Transverse colon (tissue), 3 donors: ENCODE measurements around the gene EPYC.

ENCODE experiments used
- CTCF ChIP-seq, 5 experiments: fragments of 200-600 bp in 3 of 5; fragments of 450-650 bp in 2 of 5; sonication (generic) in 3 of 5; IDR thresholded peaks; 1 replicate in 2 of 5; 2 replicates in 3 of 5; pipeline ENCODE4 v1.5.1; 2016 to 2017; ENCODE audit warnings: antibody characterized with exemption in 5 of 5, inconsistent platforms in 3 of 5, mild to moderate bottlenecking in 2 of 5, moderate library complexity in 1 of 5
- POLR2A ChIP-seq: fragments of 450-650 bp; IDR thresholded peaks from one replicate; pipeline ENCODE4 v1.6.1; 2016; ENCODE audit warnings: antibody characterized with exemption, mild to moderate bottlenecking, moderate library complexity

DNA sequence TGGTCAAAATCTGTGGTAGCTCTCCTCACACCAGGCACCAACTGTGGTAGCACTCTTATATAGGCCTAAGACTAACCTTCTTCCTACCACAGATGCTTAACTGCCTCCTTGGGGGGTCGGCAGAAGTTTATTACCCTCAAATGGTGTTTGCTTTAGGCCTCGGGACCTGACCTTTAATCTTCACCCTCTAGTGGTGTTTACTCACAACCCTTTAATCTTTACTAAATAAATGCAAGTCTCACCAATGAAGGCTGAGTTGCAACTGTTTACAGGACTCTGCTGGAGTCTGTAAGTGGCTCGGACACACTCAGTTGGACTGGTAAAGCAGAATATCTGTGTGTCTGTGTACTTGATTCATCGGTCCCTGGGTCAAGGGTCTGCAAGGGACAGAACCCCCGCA lies 79.2 kb downstream of the EPYC start:
- TF ChIP-seq CTCF (IDR thresholded peaks at IDR 0.05) (no peak), POLR2A (no peak)
